ENCODE data around the gene CABP7. TPM values are rescaled to one million over a fixed set of nuclear protein-coding genes. Genes with fewer than 3 reads are reported as not detected.

The CABP7 gene
- polyA plus RNA-seq, 1 donor (not counting 4 experiments of a cell fraction or from before 2014, with no cell fraction given), result not detected

DNA sequence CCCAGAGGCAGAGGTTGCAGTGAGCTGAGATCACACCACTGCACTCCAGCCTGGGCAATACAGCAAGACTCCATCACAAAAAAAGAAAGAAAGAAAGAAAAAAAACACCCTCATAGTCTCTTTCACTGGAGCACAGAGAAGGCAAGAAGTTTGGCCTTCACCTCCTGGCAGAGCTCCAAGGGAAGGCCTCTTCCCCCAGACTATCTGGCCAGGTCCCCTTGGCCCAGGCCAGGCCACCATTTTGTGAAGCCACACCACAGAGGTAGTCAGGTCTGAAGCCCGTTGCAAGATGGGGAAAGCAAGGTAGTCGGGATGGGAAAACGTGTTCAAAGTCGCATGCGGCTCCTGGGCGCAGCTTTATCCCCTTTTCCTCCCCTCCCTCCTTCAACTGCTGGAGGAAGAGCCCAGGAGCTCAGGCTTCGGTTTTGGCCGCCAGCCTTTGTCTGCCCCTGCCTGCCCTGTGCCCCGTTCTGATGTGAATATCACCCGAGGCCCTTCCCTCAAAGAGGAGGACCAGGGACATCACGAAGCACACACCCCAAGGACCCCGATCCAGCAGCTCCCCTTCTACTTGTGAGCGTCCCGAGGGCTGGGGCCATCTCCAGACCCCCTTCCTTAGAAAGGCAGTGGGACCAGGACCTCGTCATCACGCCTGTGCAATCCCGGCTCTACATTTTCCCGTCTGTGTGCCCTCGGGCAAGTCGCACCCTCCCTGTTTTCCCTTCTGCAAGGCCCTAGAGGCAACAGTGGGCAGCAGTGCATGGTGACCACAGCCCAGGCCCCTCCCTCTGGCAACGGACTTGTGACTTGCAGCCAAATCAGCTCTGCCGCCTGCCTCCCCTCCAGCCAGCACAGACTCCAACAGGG is 17.7 kb downstream of the CABP7 start:
- FAIRE-seq, result no peak
- no peak overlapping the region for H2AFZ ChIP-seq (ENCODE audit: control insufficient read depth, low read length)
- H3K4me1 ChIP-seq (ENCODE audit: control insufficient read depth, extremely low read depth, insufficient read depth, low read length), result peaks cover 3% of the 10 kb centered on the region
- no peaks in the 10 kb centered on the region for H4K20me1 ChIP-seq (ENCODE audit: control insufficient read depth, extremely low read depth, insufficient read depth, low read length)
- no peak for DNase-seq (ENCODE audit: low read depth, low spot score)
- TF ChIP-seq EZH2 (IDR thresholded peaks at IDR 0.05; ENCODE audit: low read length), result no peak
- TF ChIP-seq, protein P1, sequence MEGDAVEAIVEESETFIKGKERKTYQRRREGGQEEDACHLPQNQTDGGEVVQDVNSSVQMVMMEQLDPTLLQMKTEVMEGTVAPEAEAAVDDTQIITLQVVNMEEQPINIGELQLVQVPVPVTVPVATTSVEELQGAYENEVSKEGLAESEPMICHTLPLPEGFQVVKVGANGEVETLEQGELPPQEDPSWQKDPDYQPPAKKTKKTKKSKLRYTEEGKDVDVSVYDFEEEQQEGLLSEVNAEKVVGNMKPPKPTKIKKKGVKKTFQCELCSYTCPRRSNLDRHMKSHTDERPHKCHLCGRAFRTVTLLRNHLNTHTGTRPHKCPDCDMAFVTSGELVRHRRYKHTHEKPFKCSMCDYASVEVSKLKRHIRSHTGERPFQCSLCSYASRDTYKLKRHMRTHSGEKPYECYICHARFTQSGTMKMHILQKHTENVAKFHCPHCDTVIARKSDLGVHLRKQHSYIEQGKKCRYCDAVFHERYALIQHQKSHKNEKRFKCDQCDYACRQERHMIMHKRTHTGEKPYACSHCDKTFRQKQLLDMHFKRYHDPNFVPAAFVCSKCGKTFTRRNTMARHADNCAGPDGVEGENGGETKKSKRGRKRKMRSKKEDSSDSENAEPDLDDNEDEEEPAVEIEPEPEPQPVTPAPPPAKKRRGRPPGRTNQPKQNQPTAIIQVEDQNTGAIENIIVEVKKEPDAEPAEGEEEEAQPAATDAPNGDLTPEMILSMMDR (optimal IDR thresholded peaks at IDR 0.05 in 1 of 3, IDR thresholded peaks at IDR 0.05 in 1 of 3, conservative IDR thresholded peaks at IDR 0.05 in 1 of 3; ENCODE audit: extremely low read depth in 1 of 3, insufficient read depth in 2 of 3, low read length in 3 of 3), result no peak
- peaks cover 0 to 5% of the 10 kb centered on the region in 2 experiments for H3K36me3 ChIP-seq (ENCODE audit: control insufficient read depth in 2 of 2, extremely low read depth in 1 of 2, insufficient read depth in 2 of 2, low read length in 2 of 2)
- no peak overlapping the region for H3K4me2 ChIP-seq (ENCODE audit: control insufficient read depth, extremely low read depth, insufficient read depth, low read depth, low read length)
- dilution Hi-C loops (cut with MboI; ENCODE audit: extremely low pct_ligation_motif_present, low sequenced_read_pairs), result no loop called here
- no peak overlapping the region for H3K4me3 ChIP-seq (ENCODE audit: control insufficient read depth in 2 of 3, extremely low read depth in 1 of 3, insufficient read depth in 2 of 3, low read depth in 1 of 3, low read length in 3 of 3)
- H3K9ac ChIP-seq (ENCODE audit: control insufficient read depth, extremely low read depth, insufficient read depth, low read length), result no peak overlapping the region
- no peaks in the 10 kb centered on the region for H3K9me3 ChIP-seq (ENCODE audit: control insufficient read depth, low read depth, low read length)
- H3K79me2 ChIP-seq (ENCODE audit: control insufficient read depth, insufficient read depth, low read length), result no peaks in the 10 kb centered on the region
- H3K27me3 ChIP-seq (ENCODE audit: control insufficient read depth, extremely low read depth, insufficient read depth, low read length), result no peaks in the 10 kb centered on the region
- H3K27ac ChIP-seq (ENCODE audit: control insufficient read depth, insufficient read depth, low read length), result no peak overlapping the region
- no peaks in the 10 kb centered on the region for H3K9me1 ChIP-seq (ENCODE audit: control insufficient read depth, extremely low read depth, insufficient read depth, low read length)

DNA sequence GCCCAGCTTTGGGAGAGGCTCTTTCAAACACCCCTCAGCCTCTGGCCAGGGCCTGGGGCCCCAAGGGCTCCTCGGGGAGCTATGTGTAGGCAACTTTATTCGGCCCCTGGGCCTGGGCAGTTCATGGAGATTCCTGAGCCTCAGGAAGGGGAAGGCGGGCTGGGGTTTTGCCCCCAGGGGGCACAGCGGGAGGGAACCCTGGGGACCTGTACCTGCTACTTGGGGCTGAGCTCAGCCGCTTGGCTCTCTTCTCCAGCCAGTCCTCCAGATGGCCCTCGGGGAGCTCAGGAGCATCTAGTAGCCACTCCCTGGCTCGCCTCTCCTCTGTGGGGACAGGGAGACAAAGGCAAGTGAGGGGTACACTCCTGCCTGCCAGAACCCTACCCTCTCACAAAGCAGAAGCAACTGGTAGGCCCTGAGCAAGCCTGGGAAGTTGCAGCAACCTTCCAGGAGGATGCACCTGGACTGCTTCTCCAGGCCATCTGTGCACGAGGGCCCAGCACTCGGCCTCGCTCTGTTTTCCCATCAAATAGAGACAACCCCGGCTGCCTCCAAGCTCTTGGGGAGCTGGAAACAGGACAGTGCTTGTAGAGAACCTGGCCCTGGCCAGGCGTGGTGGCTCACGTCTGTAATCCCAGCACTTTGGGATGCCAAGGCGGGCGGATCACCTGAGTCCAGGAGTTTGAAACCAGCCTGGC is 18.5 kb downstream of the CABP7 start:
- no peaks in the 10 kb centered on the region for H3K9me1 ChIP-seq (ENCODE audit: control insufficient read depth, extremely low read depth, insufficient read depth, low read length)
- dilution Hi-C loops (cut with MboI; ENCODE audit: extremely low pct_ligation_motif_present, low sequenced_read_pairs), result no loop called here
- peaks cover 0 to 5% of the 10 kb centered on the region in 2 experiments for H3K36me3 ChIP-seq (ENCODE audit: control insufficient read depth in 2 of 2, extremely low read depth in 1 of 2, insufficient read depth in 2 of 2, low read length in 2 of 2)
- H3K4me2 ChIP-seq (ENCODE audit: control insufficient read depth, extremely low read depth, insufficient read depth, low read depth, low read length), result no peak overlapping the region
- no peak overlapping the region for H3K27ac ChIP-seq (ENCODE audit: control insufficient read depth, insufficient read depth, low read length)
- no peak for DNase-seq (ENCODE audit: low read depth, low spot score)
- H3K9ac ChIP-seq (ENCODE audit: control insufficient read depth, extremely low read depth, insufficient read depth, low read length), result no peak overlapping the region
- no peak overlapping the region for H3K4me3 ChIP-seq (ENCODE audit: control insufficient read depth in 2 of 3, extremely low read depth in 1 of 3, insufficient read depth in 2 of 3, low read depth in 1 of 3, low read length in 3 of 3)
- H3K79me2 ChIP-seq (ENCODE audit: control insufficient read depth, insufficient read depth, low read length), result no peaks in the 10 kb centered on the region
- H4K20me1 ChIP-seq (ENCODE audit: control insufficient read depth, extremely low read depth, insufficient read depth, low read length), result no peaks in the 10 kb centered on the region
- no peak overlapping the region for H2AFZ ChIP-seq (ENCODE audit: control insufficient read depth, low read length)
- FAIRE-seq, result no peak
- no peaks in the 10 kb centered on the region for H3K9me3 ChIP-seq (ENCODE audit: control insufficient read depth, low read depth, low read length)
- TF ChIP-seq, protein P1 (optimal IDR thresholded peaks at IDR 0.05 in 1 of 3, IDR thresholded peaks at IDR 0.05 in 1 of 3, conservative IDR thresholded peaks at IDR 0.05 in 1 of 3; ENCODE audit: extremely low read depth in 1 of 3, insufficient read depth in 2 of 3, low read length in 3 of 3), result no peak
- no peak for TF ChIP-seq EZH2 (IDR thresholded peaks at IDR 0.05; ENCODE audit: low read length)
- peaks cover 3% of the 10 kb centered on the region for H3K4me1 ChIP-seq (ENCODE audit: control insufficient read depth, extremely low read depth, insufficient read depth, low read length)
- no peaks in the 10 kb centered on the region for H3K27me3 ChIP-seq (ENCODE audit: control insufficient read depth, extremely low read depth, insufficient read depth, low read length)
